GM18520 (cell line): ENCODE data around the gene ZNF521.

Source experiments
- ATAC-seq: cut with Tn5 transposase; IDR thresholded peaks from one replicate; pipeline ENCODE4 v1.9.1; 2021; ENCODE audit not compliant: unreplicated experiment

Gene ZNF521

DNA sequence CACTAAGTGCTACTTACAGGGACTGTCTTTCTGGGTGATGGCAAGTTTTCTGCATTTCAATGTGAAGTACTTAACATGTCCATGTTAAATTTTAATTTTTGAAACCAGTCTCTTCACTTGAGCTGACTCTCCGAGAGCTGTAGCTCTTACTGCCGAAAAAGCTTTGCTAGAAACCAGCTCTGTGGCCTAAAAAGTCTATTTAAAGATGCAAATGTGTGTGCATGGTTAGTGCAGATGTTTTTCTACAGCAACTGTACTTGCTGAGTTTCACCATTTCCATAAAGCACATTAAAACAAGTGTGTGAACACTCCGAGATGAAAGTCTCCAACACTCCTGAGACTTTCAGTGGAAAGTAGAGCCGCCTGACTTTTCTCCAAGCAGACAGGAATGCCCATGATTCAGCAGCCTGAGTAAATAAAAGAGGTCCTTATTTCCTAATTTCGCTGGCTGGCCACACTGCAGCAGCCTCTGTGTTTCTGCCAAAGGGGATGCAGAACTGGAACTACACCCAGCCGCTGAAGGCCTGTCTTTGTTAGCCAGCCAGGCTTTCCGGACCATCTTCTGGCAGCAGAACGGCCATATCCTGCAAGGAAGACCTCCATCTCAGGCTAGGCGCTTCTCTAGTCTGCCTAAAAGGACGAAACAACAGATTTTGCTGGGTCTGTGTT lies 121.2 kb downstream of the ZNF521 start:
- no peak for ATAC-seq

DNA sequence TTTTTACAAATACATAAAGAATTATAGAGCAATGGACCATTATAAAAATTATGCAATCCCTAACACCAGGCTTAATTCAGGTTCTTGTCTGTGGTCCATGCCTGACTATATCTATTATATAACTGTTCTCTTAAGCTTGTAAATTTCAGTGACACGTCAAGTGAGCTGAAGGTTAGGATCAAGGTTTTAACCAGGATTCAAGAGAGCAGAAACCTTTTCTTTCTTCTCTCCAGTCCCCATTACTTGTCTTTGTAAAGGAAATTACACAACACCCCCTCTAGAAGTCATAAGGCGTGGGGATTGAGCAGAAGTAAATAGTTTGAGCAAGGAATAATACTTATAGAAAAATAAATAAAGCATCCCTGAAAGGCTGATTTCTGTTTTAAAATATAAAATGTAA lies 122.0 kb downstream of the ZNF521 start:
- no peak for ATAC-seq

DNA sequence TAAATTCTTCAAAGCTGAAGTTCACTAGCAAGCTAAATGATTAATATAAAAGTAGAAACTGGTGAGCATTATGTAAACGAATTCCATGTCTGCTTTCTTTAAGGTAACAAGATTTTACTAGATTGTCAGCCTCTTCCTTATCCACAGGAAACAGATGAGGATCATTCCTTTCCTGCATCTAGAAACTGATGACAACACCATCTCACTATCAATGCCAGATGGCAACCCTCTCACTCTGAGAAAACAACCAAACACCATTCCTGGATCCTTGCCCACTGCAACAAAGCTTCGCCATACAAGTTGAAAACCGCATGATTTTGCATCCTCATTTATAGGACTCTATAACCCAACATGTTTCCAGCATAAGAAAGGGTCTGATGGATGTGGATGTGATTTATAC lies 122.9 kb downstream of the ZNF521 start:
- ATAC-seq: no peak

DNA sequence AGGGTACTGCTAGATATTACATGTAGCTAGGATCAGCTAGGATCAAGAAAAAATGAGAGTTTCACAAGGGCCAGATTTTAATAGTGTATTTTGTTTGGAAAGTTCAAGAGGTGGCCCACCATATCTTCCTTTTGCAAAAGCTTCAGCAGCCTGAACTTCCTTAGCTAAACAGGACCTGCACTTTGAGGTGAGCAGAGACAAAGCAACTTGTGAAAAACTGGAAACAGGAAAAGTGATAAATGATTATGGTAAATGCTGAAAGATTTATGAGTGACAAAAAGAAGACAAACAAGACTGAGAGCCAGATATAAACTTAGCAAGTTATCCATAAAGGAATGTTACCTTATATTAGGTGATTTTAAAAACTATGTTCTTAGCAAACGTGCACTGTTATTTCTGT lies 123.6 kb downstream of the ZNF521 start:
- ATAC-seq: no peak

DNA sequence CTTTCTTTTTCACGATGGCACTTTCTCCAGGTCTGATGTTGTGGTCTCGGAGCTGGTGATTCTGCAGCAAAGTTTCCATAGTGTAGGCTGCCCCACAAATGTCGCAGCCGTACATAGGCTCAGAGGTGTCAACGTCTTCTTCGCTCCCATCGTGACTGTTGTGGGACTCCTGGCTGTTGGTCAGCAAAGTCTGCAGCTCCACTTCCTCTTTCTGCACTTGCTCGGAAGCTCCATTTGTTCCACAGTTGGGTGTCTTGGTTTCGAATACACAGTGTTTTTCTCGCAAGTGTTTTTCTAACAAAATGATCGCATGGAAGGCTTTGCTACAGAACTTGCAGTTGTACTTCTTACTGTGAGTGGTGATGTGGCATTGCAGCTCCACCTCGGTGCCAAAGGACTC lies 126.8 kb downstream of the ZNF521 start:
- no peak for ATAC-seq

DNA sequence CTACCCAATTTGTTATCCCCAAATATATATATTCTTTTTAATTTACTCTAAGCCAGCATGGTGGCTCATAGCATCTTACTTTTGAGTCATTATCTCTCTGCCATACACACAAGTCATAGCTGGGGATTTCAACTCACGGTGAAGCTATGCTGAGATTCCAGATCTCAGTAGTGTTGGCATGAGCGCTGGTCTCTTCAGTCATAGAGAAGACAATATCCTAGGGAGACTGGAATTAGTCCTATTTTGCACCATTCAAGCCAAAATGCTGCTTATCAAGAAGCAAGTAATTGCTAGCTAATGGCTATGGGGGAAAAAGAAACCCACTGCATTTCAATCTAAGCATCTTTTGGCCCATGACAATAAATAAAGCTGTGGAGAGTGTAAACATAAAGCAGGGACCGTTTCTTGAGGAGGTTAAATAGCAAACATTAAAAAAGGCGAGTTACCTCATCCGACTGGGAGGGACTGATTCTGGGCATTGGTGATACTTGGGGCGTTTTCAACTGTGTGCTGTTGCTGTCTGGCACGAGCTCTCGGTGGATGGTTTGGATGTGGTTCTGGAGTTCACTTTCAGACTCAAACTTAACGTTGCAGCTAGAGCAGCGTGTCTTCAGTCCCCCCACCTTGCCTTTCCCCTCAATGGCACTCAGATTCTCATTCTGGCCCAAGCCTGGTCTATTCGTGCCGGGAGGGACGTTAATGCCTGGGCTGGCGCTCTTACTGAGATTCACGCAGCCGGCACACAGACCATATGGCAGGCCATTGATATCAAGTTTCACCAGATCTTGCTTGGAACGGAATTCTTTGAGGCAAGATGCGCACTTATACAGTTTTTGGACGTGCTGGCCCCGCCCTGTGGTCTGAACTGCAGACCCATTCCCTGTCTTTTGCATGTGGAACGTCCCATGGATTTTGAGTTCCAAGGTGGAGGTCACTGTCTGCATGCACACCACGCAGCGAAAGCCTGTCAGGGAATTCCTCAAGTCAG lies 127.8 kb downstream of the ZNF521 start:
- no peak for ATAC-seq

DNA sequence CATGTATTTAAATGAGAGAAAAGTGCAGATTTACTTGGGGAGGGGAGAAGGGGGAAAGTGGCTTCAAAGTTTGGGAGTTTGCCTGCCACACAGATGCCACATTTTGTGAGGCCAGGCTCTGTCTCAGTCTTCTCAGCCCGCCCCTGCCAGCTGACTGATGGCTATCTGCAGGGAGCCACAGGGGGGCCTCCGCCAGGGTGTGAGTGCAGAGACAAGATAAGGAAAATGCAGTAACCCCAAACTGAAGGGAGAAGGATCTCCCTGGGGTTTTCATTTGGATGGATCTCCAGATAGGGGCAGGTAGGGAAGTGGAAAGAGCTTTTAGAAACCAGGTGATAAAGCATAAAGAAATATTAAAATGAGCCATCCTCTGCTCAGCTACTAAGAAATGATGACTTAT lies 128.8 kb downstream of the ZNF521 start:
- no peak for ATAC-seq

DNA sequence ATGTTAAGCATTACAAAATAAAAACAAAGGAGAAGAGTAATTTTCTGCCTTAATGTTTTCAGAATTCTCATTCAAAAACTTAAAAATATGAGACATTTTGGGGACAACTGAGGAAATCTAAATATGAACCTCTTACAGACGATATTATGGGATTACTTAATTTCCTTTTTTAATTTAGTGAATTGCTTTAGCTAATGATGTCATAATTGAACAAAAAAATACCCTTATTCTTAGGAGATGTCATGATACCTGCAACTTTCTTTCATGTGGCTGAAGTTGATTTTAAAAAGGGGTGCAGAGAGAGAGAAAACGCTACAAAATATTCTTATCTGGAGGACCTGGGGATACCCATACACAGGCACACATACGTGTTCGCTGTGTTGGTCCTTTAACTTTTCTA lies 129.3 kb downstream of the ZNF521 start:
- no peak for ATAC-seq

DNA sequence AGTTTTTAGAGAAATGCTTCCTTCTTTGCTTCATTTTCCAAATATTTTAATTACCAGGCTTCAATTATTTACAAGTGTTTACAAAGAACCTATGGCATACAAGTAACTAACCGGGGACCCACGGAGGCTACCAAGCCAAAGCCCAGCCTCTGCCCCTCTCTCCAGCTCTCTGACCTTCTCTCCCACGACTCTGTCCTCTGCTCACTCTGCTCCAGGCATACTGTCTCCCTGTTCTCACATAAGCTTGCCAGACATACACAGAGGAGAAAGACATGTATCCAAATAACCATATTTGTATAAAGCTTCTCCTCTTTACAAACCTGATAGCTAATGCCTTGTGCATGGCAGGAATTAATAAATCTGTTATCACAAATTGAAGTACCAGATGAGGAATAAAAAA lies 141.3 kb downstream of the ZNF521 start:
- no peak for ATAC-seq

DNA sequence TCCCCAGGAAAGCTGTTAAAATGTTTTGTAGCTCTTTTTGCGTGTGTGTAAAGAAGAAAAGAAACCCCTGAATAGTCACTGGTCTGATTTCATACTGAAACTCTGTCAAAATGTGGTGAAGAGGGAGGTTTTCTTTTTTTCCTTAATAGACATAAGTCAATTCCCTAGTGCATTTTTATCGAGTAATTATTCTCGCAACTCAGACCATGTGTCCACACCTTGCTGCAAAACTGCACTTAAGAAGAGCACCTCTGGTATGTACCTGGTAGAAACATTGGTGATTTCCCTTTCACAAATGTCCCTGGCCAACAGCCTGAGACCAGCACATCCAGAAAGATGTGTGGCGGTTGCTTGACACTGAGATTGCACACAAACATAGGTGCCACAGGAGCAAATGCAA lies 159.9 kb downstream of the ZNF521 start:
- ATAC-seq: no peak

DNA sequence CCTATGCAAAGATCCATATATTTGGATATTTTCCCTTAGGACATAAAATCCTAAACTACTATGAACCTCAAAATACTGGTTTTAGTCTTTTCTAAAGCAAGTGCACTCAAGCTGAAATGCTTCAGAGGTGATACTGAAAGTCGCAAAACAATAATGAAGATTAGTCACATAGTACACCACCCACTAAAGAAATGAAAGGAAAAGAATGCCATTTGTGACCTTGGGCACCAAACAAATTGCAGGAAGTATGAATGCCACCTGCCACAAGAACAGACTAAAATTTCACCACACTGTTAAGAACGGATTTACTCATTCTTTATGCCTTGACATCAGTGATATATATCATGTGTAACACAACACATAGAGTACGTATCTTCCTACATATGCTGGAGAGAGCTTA lies 161.5 kb downstream of the ZNF521 start:
- peak; percentile 91 for ATAC-seq

DNA sequence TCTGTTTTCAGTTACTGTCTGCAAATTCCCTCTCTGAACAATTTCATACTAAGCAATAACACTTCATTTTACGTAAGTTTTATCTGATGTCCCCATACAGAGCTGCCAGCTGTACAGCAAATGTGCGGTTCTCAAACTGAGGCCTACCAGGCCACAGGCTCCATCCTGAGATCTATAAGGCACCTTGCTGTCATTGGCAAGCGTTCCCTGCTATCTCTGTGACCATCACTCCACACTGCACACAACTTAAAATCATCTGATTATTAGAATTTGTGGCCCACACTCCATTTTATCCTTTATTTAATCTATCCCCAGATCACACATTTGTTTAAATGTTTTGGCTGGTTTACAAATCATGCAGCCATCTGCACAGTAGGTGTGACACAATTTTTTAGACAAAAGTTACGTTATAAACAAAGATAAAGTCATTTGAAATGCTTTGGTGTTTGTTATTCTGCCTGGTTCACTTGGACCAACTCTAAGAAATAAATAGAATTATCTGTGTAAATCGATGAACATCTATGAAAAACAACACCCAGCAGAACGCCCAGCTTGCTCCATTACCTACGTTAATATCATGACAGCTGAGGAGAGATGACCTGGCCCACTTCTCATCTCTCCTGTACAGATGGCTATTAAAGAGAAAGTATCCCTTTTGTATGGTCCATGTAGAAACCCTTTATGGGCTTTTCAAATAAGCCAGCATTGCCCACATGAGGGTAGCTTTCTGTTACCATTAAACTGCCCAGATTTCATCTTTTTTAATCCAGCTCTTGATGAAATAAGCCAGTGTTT lies 162.4 kb downstream of the ZNF521 start:
- ATAC-seq: no peak

DNA sequence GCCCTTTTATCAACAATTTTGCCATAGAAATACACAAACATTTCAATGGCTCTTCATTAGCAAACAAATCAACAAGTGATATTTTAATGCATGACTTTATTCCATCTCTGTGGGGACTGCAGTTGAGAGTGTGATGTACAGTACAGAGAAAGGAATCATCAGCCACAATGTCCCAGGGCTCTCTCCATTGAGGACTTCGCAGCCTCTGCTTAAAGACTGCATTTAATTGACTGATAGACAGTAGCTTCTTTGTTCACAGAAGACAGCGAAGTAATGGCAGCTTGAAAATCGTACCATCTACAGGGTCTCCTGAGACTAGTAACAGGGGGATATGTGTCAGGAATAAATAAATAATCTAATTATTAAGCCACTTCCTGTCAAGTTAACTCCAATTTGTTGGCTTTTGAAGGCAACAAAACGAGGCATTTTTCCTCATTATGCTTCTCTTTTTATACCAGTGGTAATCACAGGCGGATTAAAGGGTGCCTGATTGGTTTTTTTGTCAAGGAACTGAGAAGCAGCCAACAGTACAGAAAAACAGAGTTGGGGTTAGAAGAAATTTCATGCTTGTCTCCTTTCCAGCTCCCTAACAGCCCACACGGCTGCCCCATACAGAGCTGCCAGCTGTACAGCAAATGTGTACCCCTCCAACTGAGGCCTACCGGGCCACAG lies 164.3 kb downstream of the ZNF521 start:
- no peak for ATAC-seq

DNA sequence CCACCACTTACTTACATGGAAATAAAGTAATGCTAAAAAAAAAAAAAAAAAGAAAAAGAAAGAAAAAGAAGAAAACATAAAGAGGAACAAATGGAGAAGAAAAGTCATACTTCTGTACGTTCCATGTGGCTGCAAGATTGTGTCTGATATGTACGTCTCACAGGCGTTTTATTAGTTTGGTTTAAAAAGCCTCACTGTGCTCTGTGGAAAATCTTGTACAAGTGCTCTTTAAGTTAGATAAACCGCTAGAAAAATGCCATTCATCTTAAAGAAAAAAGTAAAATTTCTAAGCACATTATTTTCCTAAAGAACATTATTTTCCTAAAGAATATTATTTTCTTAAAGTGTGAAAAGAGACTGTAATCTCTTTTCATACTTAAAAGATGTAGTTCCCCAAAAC lies 165.1 kb downstream of the ZNF521 start:
- ATAC-seq: no peak

DNA sequence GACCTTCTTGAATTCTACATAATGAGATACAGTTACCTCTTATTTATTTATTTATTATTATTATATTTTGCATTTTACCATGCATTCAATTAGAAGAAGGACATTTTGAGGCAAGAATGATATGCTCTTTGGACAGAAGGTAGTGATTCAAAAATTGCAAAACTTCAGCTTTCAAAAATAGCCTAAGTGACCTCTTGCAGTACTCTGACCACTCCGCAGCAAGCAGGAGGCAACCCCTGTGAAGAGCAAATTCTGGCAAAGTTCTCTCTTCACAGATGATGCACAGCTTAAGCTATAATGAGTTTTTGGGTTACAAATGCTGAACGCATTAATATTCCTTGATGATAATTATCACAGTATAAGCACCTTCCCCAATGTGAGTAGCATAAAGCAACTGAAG lies 170.0 kb downstream of the ZNF521 start:
- no peak for ATAC-seq

DNA sequence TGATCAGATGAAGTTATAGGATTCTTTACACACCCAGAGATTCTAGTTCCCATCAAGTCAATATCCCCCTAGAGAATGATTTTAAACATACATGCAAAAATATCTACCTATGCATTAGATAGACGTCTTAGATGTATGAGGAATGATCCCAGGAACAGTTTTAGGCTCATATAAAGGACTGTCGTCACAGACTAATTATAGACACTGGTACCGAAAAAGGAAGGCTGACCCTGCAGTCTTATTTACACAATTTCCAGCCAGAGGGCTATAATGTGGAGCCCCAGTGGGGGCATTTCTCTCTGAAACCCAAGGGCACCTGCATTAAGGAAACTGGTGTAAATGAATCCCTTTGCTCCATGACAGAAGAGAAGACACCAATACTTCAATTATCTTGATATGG lies 170.4 kb downstream of the ZNF521 start:
- ATAC-seq: no peak

DNA sequence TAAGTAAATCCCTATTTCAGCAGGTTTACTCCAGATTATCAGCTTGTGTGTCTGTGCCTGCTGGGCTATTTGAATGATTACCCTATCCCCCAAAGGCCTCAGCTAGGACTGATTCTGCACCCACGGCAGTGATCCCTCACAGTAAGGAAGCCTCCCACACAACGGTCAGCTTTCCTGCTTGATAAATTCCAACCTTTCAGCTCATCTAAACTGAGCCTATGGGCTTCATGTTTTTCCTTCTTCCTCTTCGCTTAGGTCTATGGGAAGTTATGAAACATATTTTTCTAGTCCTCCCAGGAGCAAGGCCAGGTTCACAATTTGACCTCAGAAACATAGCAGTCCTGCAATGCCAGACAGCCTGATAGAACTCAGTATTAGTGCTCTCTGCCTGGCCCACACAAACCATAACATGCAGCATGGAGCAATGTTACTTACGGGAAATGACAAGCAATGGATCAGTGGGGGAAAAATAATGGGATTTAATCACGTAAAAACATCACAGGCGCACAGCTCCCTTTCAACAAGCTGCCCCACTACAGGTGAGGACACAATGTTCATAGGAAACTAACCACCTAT lies 170.9 kb downstream of the ZNF521 start:
- ATAC-seq: no peak

DNA sequence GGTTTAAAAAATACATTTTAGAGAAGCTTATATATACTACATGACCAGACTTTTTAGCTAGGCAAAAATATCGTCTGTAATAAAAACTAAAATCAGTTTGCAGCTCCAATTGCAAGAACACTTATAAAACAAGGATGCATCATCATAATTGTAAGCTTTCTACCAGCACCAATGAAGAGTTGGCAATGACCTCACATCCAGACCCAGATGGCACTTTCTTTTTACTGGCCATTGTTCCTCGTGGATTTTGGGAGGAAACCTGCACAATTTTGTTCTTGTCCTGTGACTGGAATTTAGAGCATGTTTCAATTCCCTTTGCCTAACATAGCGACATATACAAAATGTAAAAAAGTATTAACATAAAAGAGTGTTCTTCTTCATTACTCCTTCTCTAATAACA lies 174.3 kb downstream of the ZNF521 start:
- no peak for ATAC-seq

DNA sequence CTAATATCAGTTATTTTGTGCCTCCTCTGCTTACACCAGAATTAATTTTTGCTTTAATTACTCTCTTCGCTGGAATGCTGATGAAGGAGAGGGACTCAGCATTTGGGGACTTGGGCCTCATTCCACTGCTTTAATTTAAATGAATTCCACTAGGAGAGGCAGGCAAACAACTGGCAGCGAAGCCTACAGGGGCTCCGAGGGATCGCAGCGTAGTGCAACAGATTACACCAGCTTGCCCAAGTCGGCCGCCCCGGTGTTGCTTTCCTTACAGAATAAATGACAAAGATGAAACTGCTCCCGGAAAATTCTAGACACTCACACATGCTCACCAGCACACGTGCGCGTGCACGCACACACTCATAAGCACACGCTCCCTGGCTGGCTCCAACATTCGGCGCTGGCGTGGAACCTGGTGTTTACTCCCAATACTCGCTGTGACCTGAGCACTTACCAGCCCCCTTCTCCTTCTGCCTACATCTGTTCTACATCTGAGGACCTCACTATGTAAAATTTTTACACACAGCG lies 175.4 kb downstream of the ZNF521 start:
- no peak for ATAC-seq
